Measurements from ENCODE around the gene RNF175. TPM values are rescaled to one million over a fixed set of nuclear protein-coding genes. Genes with fewer than 3 reads are reported as not detected.

The RNF175 gene
- total RNA-seq, 1 donor from 2014 or later = 2.3 TPM

DNA sequence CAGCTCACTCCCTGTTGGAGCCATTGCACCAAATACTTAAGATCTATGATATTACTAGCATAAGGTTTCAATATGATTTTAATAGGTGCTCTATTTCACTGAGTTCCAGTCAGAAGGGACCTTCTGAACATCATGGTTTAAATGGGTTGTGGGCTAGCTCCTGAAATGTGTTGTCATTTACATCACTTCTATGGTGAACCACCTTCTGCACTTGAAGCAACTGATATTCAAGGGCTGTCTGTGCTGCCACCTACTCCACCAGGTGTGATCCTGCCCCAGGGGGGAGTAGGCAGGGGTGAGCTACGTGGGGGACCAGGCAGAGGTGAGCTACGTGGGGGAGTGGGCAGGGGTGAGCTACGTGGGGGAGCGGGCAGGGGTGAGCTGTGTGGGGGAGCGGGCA lies 35.2 kb downstream of the RNF175 start:
- no peak for DNase-seq (ENCODE audit: low read depth)
- TF ChIP-seq, protein P1, sequence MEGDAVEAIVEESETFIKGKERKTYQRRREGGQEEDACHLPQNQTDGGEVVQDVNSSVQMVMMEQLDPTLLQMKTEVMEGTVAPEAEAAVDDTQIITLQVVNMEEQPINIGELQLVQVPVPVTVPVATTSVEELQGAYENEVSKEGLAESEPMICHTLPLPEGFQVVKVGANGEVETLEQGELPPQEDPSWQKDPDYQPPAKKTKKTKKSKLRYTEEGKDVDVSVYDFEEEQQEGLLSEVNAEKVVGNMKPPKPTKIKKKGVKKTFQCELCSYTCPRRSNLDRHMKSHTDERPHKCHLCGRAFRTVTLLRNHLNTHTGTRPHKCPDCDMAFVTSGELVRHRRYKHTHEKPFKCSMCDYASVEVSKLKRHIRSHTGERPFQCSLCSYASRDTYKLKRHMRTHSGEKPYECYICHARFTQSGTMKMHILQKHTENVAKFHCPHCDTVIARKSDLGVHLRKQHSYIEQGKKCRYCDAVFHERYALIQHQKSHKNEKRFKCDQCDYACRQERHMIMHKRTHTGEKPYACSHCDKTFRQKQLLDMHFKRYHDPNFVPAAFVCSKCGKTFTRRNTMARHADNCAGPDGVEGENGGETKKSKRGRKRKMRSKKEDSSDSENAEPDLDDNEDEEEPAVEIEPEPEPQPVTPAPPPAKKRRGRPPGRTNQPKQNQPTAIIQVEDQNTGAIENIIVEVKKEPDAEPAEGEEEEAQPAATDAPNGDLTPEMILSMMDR (conservative IDR thresholded peaks at IDR 0.05; ENCODE audit: low read depth, low read length) = no peak
- H3K4me3 ChIP-seq (ENCODE audit: low read depth, low read length) = no peak overlapping the region

DNA sequence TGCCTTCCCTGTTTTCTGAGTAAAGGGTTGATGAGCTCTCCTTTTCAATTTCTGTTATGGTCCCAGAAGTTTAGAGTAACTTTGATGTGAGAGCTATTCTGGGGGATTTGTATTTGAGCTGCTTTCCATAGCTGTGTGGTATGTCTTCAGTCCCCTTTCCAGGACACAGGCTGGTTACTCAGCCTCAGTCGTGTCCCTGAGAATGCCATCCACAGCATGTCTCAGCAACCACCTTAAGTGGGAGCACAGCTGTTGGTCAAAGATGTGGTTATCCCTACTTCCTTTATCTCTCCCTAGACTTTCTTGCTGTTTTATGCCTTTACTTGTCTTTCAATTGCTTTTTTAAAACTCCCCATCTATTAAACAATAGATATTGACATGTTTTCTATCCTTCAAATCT lies 37.8 kb downstream of the RNF175 start:
- no peak overlapping the region for H3K4me3 ChIP-seq (ENCODE audit: low read depth, low read length)
- TF ChIP-seq, protein P1 (conservative IDR thresholded peaks at IDR 0.05; ENCODE audit: low read depth, low read length) = no peak
- DNase-seq (ENCODE audit: low read depth) = no peak

DNA sequence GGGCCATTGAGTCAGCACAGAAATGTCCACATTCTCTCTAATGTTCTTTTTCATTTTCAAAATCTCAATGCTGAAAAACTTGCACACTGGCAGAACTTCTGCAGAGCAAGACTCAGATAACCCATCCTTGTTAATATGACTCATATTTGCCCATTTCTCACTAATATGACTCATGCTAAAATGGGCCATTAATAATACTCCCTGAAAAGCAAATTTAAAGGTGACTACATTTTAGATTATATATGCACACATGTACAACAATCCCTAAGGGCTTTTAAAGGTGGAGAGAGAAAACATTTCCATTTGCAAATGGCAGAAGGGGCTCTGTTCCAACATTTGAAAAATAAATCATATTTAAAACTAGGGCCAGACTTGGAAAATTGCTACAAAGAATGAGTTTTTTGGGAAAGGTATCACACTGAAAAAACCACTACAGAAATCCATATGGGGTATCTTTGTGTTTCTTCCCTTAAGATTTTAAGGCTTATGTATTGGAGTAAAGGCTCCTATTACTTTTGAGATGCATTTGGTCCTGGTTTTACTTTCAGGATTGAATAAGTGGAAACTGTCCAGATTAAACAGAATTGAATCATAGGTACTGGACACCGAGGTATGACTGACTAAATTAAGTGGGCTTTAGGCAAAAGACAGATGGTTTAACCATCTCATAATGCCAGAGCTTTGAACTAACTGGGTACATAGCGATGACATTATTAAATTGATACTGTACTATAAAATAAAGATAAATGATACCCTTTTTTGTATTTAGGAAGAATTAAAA lies 45.8 kb downstream of the RNF175 start:
- TF ChIP-seq, protein P1 (conservative IDR thresholded peaks at IDR 0.05; ENCODE audit: low read depth, low read length) = no peak
- DNase-seq (ENCODE audit: low read depth) = no peak

DNA sequence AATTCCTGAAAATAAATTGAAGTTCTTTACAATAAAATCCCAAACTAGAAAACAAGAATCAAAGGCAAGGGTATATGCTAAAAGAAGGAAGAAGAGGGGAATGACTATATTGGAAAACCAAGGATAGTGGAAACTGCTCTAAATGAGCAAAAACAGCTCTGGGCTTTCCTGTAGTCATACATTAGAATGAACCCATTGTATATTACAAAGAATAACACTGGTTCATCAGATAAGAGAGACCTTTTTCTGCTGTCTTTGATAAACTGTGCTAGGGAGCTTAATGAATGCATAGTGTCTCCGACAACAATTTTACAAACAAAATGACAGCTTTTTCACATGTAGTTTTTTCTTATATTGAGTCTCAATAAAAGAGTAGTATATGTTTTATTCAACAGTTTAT lies 49.1 kb downstream of the RNF175 start:
- no peak overlapping the region for H3K4me3 ChIP-seq (ENCODE audit: low read depth, low read length)
- TF ChIP-seq, protein P1 (conservative IDR thresholded peaks at IDR 0.05; ENCODE audit: low read depth, low read length) = no peak
- no peak for DNase-seq (ENCODE audit: low read depth)

More for the DNA sequence above, 45.8 kb downstream of the RNF175 start:
- no peak overlapping the region for H3K4me3 ChIP-seq (ENCODE audit: low read depth, low read length)

DNA sequence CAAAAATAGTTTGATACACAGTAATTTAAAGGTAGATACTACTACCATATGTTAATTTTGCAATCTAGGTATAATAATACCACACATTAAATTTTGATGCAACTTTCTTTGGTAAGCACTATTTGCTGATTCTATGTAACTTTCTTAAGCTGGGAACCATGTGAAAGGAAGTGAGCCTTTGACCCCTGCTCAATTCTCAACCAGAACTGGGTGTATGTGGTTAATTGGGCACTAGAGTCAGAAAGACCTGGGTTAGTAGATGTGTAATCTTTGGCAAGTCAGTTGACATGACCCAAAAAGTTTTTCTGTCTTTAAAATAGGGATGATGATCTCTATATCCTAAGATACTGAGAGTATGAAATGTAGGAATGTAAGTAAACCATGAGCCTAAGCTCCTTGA lies 53.3 kb downstream of the RNF175 start:
- no peak for DNase-seq (ENCODE audit: low read depth)
- TF ChIP-seq, protein P1 (conservative IDR thresholded peaks at IDR 0.05; ENCODE audit: low read depth, low read length) = no peak
- no peak overlapping the region for H3K4me3 ChIP-seq (ENCODE audit: low read depth, low read length)

DNA sequence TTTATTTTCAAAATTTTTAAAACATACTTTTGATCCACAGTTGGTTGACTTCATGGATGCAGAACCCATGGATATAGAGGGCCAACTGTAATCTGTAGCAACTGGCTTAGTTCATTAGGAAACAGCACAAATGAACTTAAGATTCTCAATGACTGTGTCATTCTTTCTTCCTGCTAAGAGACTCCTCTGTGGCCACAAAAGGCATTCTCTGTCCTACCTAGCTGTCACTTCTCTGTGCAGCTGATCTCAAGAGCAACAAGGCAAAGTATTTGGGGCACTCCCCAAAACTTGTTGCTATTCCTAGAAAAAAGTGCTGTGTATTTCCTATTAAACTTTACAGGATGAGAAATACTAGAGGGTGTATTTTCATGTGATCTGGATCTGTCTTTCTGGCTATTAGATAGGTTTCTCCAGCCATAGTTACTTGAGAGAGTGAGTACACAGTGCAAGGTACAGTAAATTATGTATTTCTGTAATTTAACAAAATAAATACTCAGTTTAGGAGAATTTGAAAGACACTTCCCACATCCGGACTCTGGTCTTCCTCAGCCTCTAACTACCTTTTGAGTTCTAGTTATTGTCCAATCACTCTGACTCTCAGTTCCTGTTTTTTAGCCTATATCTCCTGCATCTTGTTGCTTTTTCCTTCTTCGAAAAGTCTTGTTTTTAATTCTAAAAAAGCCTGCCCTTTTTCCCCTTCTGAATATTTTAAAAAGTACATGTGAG lies 53.9 kb downstream of the RNF175 start:
- no peak overlapping the region for H3K4me3 ChIP-seq (ENCODE audit: low read depth, low read length)
- no peak for DNase-seq (ENCODE audit: low read depth)
- TF ChIP-seq, protein P1 (conservative IDR thresholded peaks at IDR 0.05; ENCODE audit: low read depth, low read length) = no peak
